Measurements from ENCODE around the gene UBE2L3. TPM values are rescaled to one million over a fixed set of nuclear protein-coding genes. Genes with fewer than 3 reads are reported as not detected.
A peak's percentile ranks its signal among the peaks of the same experiment; 100 is the strongest.
"Not testable (repeated sequence)": the region's sequence is repeated elsewhere in the genome, so short reads cannot be mapped to it uniquely, and the experiment has no call there.

UBE2L3 gene
- total RNA-seq, 4 donors from 2014 or later: 28.0 to 42.4 (median 40.5) TPM

- peak; percentile 98 to 100 for DNase-seq (ENCODE audit: low spot score in 2 of 2)
- 1 to 2% methylated on average over 25 to 41 of the region's 76 CpGs for WGBS, 2 donors
These were observed 74.5 kb downstream of the UBE2L3 start, which contains the start of gene SDF2L1 for GRCh38 chr22:21641789-21642583. TSS of gene SDF2L1 (plus strand) at chr22:21642302. CDS start at chr22:21642337, 35 bp downstream.

GRCh38 chr22:21642584-21643448 lies 75.3 kb downstream of the UBE2L3 start:
- 2 to 3% methylated on average over 27 to 36 of the region's 56 CpGs for WGBS, 2 donors
- intact Hi-C loops (cut with DNase I; ENCODE audit: low total_unique reads): no loop called here
- H3K4me3 ChIP-seq (ENCODE audit: low read depth, poor library complexity, severe bottlenecking): peak overlapping the region; percentile 68
- DNase-seq (ENCODE audit: low spot score in 2 of 2): no peak
- TF ChIP-seq POLR2A (IDR thresholded peaks at IDR 0.05) (no peak), CTCF (IDR thresholded peaks at IDR 0.05) (no peak)

More at GRCh38 chr22:21641789-21642583, 74.5 kb downstream of the UBE2L3 start, which contains the start of gene SDF2L1:
- intact Hi-C loops (cut with DNase I; ENCODE audit: low total_unique reads): no loop called here
- H3K4me3 ChIP-seq (ENCODE audit: low read depth, poor library complexity, severe bottlenecking): peak within 1 kb of the TSS; percentile 68
- TF ChIP-seq POLR2A (IDR thresholded peaks at IDR 0.05) (no peak), CTCF (IDR thresholded peaks at IDR 0.05) (no peak)

- 93 to 94% methylated on average over 22 of the region's 22 CpGs for WGBS, 2 donors
- DNase-seq (ENCODE audit: low spot score in 2 of 2): no peak
- H3K4me3 ChIP-seq (ENCODE audit: low read depth, poor library complexity, severe bottlenecking): no peak overlapping the region
- intact Hi-C loops (cut with DNase I; ENCODE audit: low total_unique reads): no loop called here
- TF ChIP-seq CTCF (IDR thresholded peaks at IDR 0.05) (no peak), POLR2A (IDR thresholded peaks at IDR 0.05) (no peak)
These were observed 76.2 kb downstream of the UBE2L3 start for GRCh38 chr22:21643533-21644357.

GRCh38 chr22:21645513-21645912 lies 78.0 kb downstream of the UBE2L3 start:
- DNase-seq (ENCODE audit: low spot score in 2 of 2); intact Hi-C loops (cut with DNase I; ENCODE audit: low total_unique reads): not testable (repeated sequence)
- WGBS, 2 donors: 86 to 93% methylated on average over 6 of the region's 6 CpGs

GRCh38 chr22:21646608-21647590 lies 79.4 kb downstream of the UBE2L3 start:
- DNase-seq (ENCODE audit: low spot score in 2 of 2): peak; percentile 73 to 92
- no peak for TF ChIP-seq POLR2A (IDR thresholded peaks at IDR 0.05)
- peak in 1 of 3 donors; percentile 68 for TF ChIP-seq CTCF (IDR thresholded peaks at IDR 0.05)
- 43 to 47% methylated on average over 14 of the region's 14 CpGs for whole genome bisulfite sequencing, 2 donors
- intact Hi-C loops (cut with DNase I; ENCODE audit: low total_unique reads): no loop called here
- H3K4me3 ChIP-seq (ENCODE audit: low read depth, poor library complexity, severe bottlenecking): no peak overlapping the region

More at GRCh38 chr22:21645513-21645912, 78.0 kb downstream of the UBE2L3 start:
- H3K4me3 ChIP-seq (ENCODE audit: low read depth, poor library complexity, severe bottlenecking): not testable (repeated sequence)
